NB4 (cell line): ENCODE results near the gene SLIT1.

Experiments used
- DNase-seq: peaks from one replicate; pipeline ENCODE4 v3.0.0; 2010; ENCODE audit warnings: low read depth
- H3K4me3 ChIP-seq: one replicate; pipeline ENCODE4 v1.5.1; 2011; ENCODE audit warnings: mild to moderate bottlenecking, low read depth, low read length, moderate library complexity
- MAX ChIP-seq: IDR thresholded peaks from 2 replicates; pipeline ENCODE4 v1.6.1; 2011; ENCODE audit warnings: low read depth, low read length
- MYC ChIP-seq: IDR thresholded peaks from 2 replicates; pipeline ENCODE4 v1.6.1; 2011; ENCODE audit warnings: low read depth, low read length
- POLR2A ChIP-seq: IDR thresholded peaks from 2 replicates; pipeline ENCODE4 v1.6.1; 2011; ENCODE audit warnings: mild to moderate bottlenecking; ENCODE audit not compliant: insufficient read length; ENCODE audit errors: extremely low read depth
- TF ChIP-seq, protein P1 (sequence below): IDR thresholded peaks from one replicate; pipeline ENCODE4 v1.5.1; 2012; ENCODE audit warnings: low read depth, low read length

Gene SLIT1

GRCh38 chr10:96975136-96975535, 210.6 kb downstream of the SLIT1 start:
- H3K4me3 ChIP-seq: no peak overlapping the region
- no peak for DNase-seq
- TF ChIP-seq MAX: no peak
- no peak for TF ChIP-seq MYC
- TF ChIP-seq POLR2A: no peak
- TF ChIP-seq, protein P1, sequence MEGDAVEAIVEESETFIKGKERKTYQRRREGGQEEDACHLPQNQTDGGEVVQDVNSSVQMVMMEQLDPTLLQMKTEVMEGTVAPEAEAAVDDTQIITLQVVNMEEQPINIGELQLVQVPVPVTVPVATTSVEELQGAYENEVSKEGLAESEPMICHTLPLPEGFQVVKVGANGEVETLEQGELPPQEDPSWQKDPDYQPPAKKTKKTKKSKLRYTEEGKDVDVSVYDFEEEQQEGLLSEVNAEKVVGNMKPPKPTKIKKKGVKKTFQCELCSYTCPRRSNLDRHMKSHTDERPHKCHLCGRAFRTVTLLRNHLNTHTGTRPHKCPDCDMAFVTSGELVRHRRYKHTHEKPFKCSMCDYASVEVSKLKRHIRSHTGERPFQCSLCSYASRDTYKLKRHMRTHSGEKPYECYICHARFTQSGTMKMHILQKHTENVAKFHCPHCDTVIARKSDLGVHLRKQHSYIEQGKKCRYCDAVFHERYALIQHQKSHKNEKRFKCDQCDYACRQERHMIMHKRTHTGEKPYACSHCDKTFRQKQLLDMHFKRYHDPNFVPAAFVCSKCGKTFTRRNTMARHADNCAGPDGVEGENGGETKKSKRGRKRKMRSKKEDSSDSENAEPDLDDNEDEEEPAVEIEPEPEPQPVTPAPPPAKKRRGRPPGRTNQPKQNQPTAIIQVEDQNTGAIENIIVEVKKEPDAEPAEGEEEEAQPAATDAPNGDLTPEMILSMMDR: no peak

GRCh38 chr10:96973809-96974747, 211.7 kb downstream of the SLIT1 start:
- no peak for DNase-seq
- TF ChIP-seq MAX: no peak
- no peak for TF ChIP-seq MYC
- TF ChIP-seq, protein P1: no peak
- TF ChIP-seq POLR2A: no peak
- no peak overlapping the region for H3K4me3 ChIP-seq

- H3K4me3 ChIP-seq: no peak overlapping the region
- TF ChIP-seq, protein P1: no peak
- TF ChIP-seq POLR2A (no peak), MYC (no peak), MAX (no peak)
- DNase-seq: no peak
These were observed 213.5 kb downstream of the SLIT1 start for GRCh38 chr10:96972264-96972663.

- TF ChIP-seq, protein P1: no peak
- no peak for TF ChIP-seq MYC
- DNase-seq: no peak
- H3K4me3 ChIP-seq: no peak overlapping the region
These were observed 214.4 kb downstream of the SLIT1 start for GRCh38 chr10:96971324-96971723.

DNA sequence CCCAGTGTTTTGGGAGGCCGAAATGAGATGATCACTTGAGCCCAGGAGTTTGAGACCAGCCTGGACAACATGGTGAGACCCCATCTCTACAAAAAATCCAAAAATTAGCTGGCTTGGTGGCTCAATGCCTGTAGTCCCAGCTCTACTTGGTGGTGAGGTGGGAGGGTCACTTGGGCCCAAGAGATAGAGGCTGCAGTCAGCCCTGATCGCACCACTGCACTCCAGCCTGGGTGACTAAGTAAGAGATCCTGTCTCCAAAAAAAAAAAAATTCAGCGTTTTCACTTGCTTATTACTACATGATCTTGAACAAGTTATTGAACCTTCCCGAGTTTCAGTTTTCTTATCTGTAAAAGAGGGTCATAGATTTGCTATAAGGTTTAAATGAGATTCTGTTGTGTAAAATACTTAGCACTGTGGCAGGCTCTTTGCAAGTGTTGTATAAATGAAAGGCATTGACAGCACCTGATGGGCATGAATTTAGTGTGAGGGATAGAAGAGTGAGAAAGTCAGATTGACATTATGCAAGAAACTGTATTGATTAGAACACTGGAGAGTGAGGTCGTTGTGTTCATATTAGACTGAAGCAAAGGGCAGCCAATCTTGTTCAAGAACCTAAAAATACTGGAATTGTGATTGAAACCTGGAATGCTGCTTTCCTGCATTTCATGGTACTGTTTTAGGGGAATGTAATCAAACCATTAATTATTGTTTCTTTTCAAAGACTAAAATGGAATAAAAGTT, 216.9 kb downstream of the SLIT1 start:
- TF ChIP-seq, protein P1: no peak
- TF ChIP-seq MAX: no peak
- no peak for DNase-seq
- no peak overlapping the region for H3K4me3 ChIP-seq
